H1 (cell line): ENCODE measurements around the gene LPP. TPM values are rescaled to one million over a fixed set of nuclear protein-coding genes. Genes with fewer than 3 reads are reported as not detected.

ENCODE experiments used
- CTCF ChIA-PET: fragments of 300-600 bp; sonication (Branson Sonifier 250); formaldehyde crosslinking; loops from one replicate; lab custom pipeline; 2021; ENCODE audit not compliant: partially characterized antibody; lab: Charles Lee
- POLR2A ChIA-PET: fragments of 300-600 bp; sonication (Branson Sonifier 250); formaldehyde crosslinking; loops from one replicate; lab custom pipeline; 2021; ENCODE audit warnings: inconsistent platforms; ENCODE audit not compliant: partially characterized antibody; lab: Charles Lee
- DNase-seq, 2 experiments: peaks; one replicate each; pipeline versions ENCODE4 v3.0.0 to v3.0.0-alpha.2; 2010 to 2022; ENCODE audit warnings: low spot score in 2 of 2, low read depth in 1 of 2, mixed read lengths in 1 of 2
- FAIRE-seq: peaks from 2 replicates; lab custom pipeline; 2011; peaks lifted over from hg19 to GRCh38; lab: Jason Lieb, UNC
- H2AFZ ChIP-seq: 2 replicates; pipeline ENCODE4 v1.8.1; 2012; ENCODE audit warnings: low read length, inconsistent platforms
- H2AK5ac ChIP-seq: 2 replicates; pipeline ENCODE4 v1.6.1; 2013; ENCODE audit warnings: low read depth, low read length
- H2BK120ac ChIP-seq: replicated peaks from 2 replicates; pipeline ENCODE3; 2013; ENCODE audit warnings: low read depth, low read length, inconsistent platforms
- H2BK12ac ChIP-seq: 2 replicates; pipeline ENCODE4 v1.6.1; 2013; ENCODE audit warnings: low read depth, low read length
- H2BK15ac ChIP-seq: 2 replicates; pipeline ENCODE4 v1.6.1; 2013; ENCODE audit warnings: low read length
- H2BK20ac ChIP-seq: 2 replicates; pipeline ENCODE4 v1.6.1; 2013; ENCODE audit warnings: low read length
- H2BK5ac ChIP-seq: 2 replicates; pipeline ENCODE4 v1.6.1; 2013; ENCODE audit warnings: low read depth, low read length
- H3K14ac ChIP-seq: 2 replicates; pipeline ENCODE4 v1.6.1; 2013; ENCODE audit warnings: inconsistent platforms; ENCODE audit not compliant: insufficient read length
- H3K18ac ChIP-seq: 2 replicates; pipeline ENCODE4 v1.6.1; 2013; ENCODE audit warnings: low read length; ENCODE audit errors: extremely low read depth
- H3K23ac ChIP-seq: 2 replicates; pipeline ENCODE4 v1.6.1; 2013; ENCODE audit warnings: inconsistent platforms; ENCODE audit not compliant: insufficient read length
- H3K23me2 ChIP-seq: 2 replicates; pipeline ENCODE4 v1.6.1; 2013; ENCODE audit warnings: low read depth, low read length
- H3K27ac ChIP-seq: 2 replicates; pipeline ENCODE4 v1.6.1; 2011; ENCODE audit warnings: low read depth, low read length, inconsistent platforms
- H3K27me3 ChIP-seq, 4 experiments: replicated peaks in 1 of 4; 1 replicate in 1 of 4; 2 replicates in 3 of 4; pipeline versions ENCODE4 v1.6.1 to v1.8.1; 2011 to 2013; ENCODE audit warnings: low read length in 3 of 4, mild to moderate bottlenecking in 3 of 4, inconsistent platforms in 2 of 4, mixed read lengths in 2 of 4, moderate library complexity in 1 of 4; ENCODE audit not compliant: control insufficient read depth in 3 of 4, insufficient read depth in 3 of 4; ENCODE audit errors: extremely low read depth in 1 of 4
- H3K36me3 ChIP-seq, 4 experiments: 2 replicates each; pipeline versions ENCODE4 v1.6.1 to v1.8.1; 2011 to 2013; ENCODE audit warnings: mild to moderate bottlenecking in 4 of 4, low read length in 3 of 4, moderate library complexity in 2 of 4, control low read depth in 1 of 4, inconsistent platforms in 1 of 4; ENCODE audit not compliant: insufficient read depth in 4 of 4, control insufficient read depth in 2 of 4
- H3K4ac ChIP-seq: replicated peaks from 2 replicates; pipeline ENCODE3; 2013; ENCODE audit warnings: low read length, low read depth, mixed read lengths, inconsistent platforms; ENCODE audit not compliant: insufficient read length
- H3K4me1 ChIP-seq, 4 experiments: replicated peaks in 1 of 4; 1 replicate in 1 of 4; 2 replicates in 3 of 4; pipeline versions ENCODE4 v1.6.1 to v1.8.1; 2011 to 2013; ENCODE audit warnings: low read length in 3 of 4, inconsistent platforms in 2 of 4, mixed read lengths in 1 of 4; ENCODE audit not compliant: insufficient read depth in 4 of 4, control insufficient read depth in 3 of 4
- H3K4me2 ChIP-seq, 2 experiments: 2 replicates each; pipeline versions ENCODE4 v1.6.1 to v1.8.1; 2011 to 2013; ENCODE audit warnings: low read depth in 2 of 2, low read length in 2 of 2, control low read depth in 1 of 2, inconsistent platforms in 1 of 2, mild to moderate bottlenecking in 1 of 2; ENCODE audit not compliant: insufficient read depth in 1 of 2
- H3K4me3 ChIP-seq, 4 experiments: fragments of 200-600, 300-600 bp in 1 of 4; sonication (generic), shearing (Covaris generic), sonication (Bioruptor Twin) in 1 of 4; 2 replicates each; pipeline versions ENCODE4 v1.5.1 to v1.8.1; 2011 to 2016; ENCODE audit warnings: low read length in 4 of 4, low read depth in 3 of 4, control low read depth in 2 of 4, inconsistent platforms in 2 of 4, mild to moderate bottlenecking in 2 of 4, mixed read lengths in 1 of 4, moderate library complexity in 1 of 4; ENCODE audit not compliant: insufficient read depth in 2 of 4; ENCODE audit errors: extremely low read depth in 1 of 4
- H3K56ac ChIP-seq: replicated peaks from 2 replicates; pipeline ENCODE3; 2013; ENCODE audit warnings: low read depth, mild to moderate bottlenecking, mixed read lengths, low read length, inconsistent platforms; ENCODE audit not compliant: insufficient read length
- H3K79me1 ChIP-seq: 2 replicates; pipeline ENCODE4 v1.6.1; 2013; ENCODE audit warnings: low read depth, low read length, control low read depth
- H3K79me2 ChIP-seq, 2 experiments: 2 replicates each; pipeline versions ENCODE4 v1.6.1 to v1.8.1; 2012 to 2013; ENCODE audit warnings: low read length in 2 of 2, mild to moderate bottlenecking in 2 of 2, inconsistent platforms in 1 of 2; ENCODE audit not compliant: insufficient read depth in 2 of 2, control insufficient read depth in 1 of 2
- H3K9ac ChIP-seq, 4 experiments: replicated peaks in 1 of 4; 1 replicate in 1 of 4; 2 replicates in 3 of 4; pipeline versions ENCODE4 v1.6.1 to v1.8.1; 2011 to 2013; ENCODE audit warnings: low read depth in 3 of 4, low read length in 3 of 4, control low read depth in 2 of 4, mild to moderate bottlenecking in 2 of 4, moderate library complexity in 2 of 4, inconsistent platforms in 1 of 4; ENCODE audit errors: extremely low read depth in 1 of 4
- H3K9me3 ChIP-seq, 2 experiments: 2 replicates each; pipeline versions ENCODE4 v1.6.1 to v1.8.1; 2012 to 2013; ENCODE audit warnings: mild to moderate bottlenecking in 2 of 2, moderate library complexity in 2 of 2, control low read depth in 1 of 2, inconsistent platforms in 1 of 2, low read depth in 1 of 2, low read length in 1 of 2, mixed read lengths in 1 of 2; ENCODE audit not compliant: insufficient read depth in 2 of 2
- H4K20me1 ChIP-seq, 2 experiments: replicated peaks in 1 of 2; 2 replicates each; pipeline versions ENCODE3 to v1.8.1; 2011 to 2013; ENCODE audit warnings: inconsistent platforms in 2 of 2, low read length in 2 of 2, mild to moderate bottlenecking in 1 of 2; ENCODE audit not compliant: insufficient read depth in 2 of 2, control insufficient read depth in 1 of 2
- H4K5ac ChIP-seq: 2 replicates; pipeline ENCODE4 v1.6.1; 2013; ENCODE audit warnings: low read length, low read depth, mixed read lengths, inconsistent platforms; ENCODE audit not compliant: insufficient read length
- H4K8ac ChIP-seq: 2 replicates; pipeline ENCODE4 v1.8.0; 2013; ENCODE audit warnings: mild to moderate bottlenecking, moderate library complexity, low read length, inconsistent platforms; ENCODE audit not compliant: insufficient read depth; ENCODE audit errors: extremely low read depth
- H4K91ac ChIP-seq: replicated peaks from 2 replicates; pipeline ENCODE3; 2013; ENCODE audit warnings: low read length, mixed read lengths, inconsistent platforms; ENCODE audit not compliant: insufficient read length
- BRCA1 ChIP-seq: IDR thresholded peaks from 2 replicates; pipeline ENCODE4 v1.6.1; 2012; ENCODE audit warnings: low read depth, low read length, improper control_type of control experiment
- CHD2 ChIP-seq: IDR thresholded peaks from 2 replicates; pipeline ENCODE4 v1.6.1; 2012; ENCODE audit warnings: low read length, improper control_type of control experiment
- CTBP2 ChIP-seq: IDR thresholded peaks from 2 replicates; pipeline ENCODE4 v1.7.0; 2011; ENCODE audit warnings: borderline replicate concordance, mild to moderate bottlenecking, moderate library complexity, mixed read lengths, low read length; ENCODE audit not compliant: insufficient read depth, insufficient read length
- GTF2F1 ChIP-seq: IDR thresholded peaks from 2 replicates; pipeline ENCODE4 v1.6.1; 2012; ENCODE audit warnings: low read depth, low read length, improper control_type of control experiment, borderline replicate concordance
- HDAC6 ChIP-seq: IDR thresholded peaks from one replicate; pipeline ENCODE4 v1.7.1; 2012; ENCODE audit warnings: low read depth, mild to moderate bottlenecking, inconsistent platforms, low read length, moderate library complexity
- RAD21 ChIP-seq, 2 experiments: IDR thresholded peaks in 1 of 2; conservative IDR thresholded peaks in 1 of 2; 2 replicates each; pipeline ENCODE4 v1.6.1; 2011; ENCODE audit warnings: low read depth in 2 of 2, low read length in 2 of 2, improper control_type of control experiment in 1 of 2, inconsistent platforms in 1 of 2, mild to moderate bottlenecking in 1 of 2, moderate library complexity in 1 of 2
- SIX5 ChIP-seq: IDR thresholded peaks from 2 replicates; pipeline ENCODE4 v1.6.1; 2011; ENCODE audit warnings: mild to moderate bottlenecking, low read depth, low read length
- SP1 ChIP-seq: IDR thresholded peaks from 2 replicates; pipeline ENCODE4 v1.6.1; 2011; ENCODE audit warnings: low read depth, low read length
- SP4 ChIP-seq: IDR thresholded peaks from 2 replicates; pipeline ENCODE4 v1.6.1; 2012; ENCODE audit warnings: low read length, inconsistent platforms
- TEAD4 ChIP-seq: IDR thresholded peaks from 2 replicates; pipeline ENCODE4 v1.6.1; 2012; ENCODE audit warnings: low read depth, low read length, inconsistent platforms, mixed read lengths
- YY1 ChIP-seq: IDR thresholded peaks from 2 replicates; pipeline ENCODE4 v1.6.1; 2011; ENCODE audit warnings: low read depth, mild to moderate bottlenecking, low read length
- WGBS, 2 experiments: shearing (Covaris generic) in 1 of 2; methylation state at CpG; one replicate each; pipeline versions ENCODE4 v1.1.6 to v1.1.7; 2013 to 2015; ENCODE audit warnings: low lambda C conversion rate in 2 of 2, mixed read lengths in 2 of 2, inconsistent platforms in 1 of 2, low coverage in 1 of 2, missing lambda C conversion rate in 1 of 2; ENCODE audit not compliant: insufficient replicate concordance in 2 of 2, insufficient coverage in 1 of 2, insufficient read length in 1 of 2; ENCODE audit errors: extremely low coverage in 1 of 2, missing lambda C conversion rate in 1 of 2; 5-methylcytosine and 5-hydroxymethylcytosine counted together
- polyA plus RNA-seq, 7 experiments: library from polyadenylated mRNA; depleted of rRNA in 3 of 7; stranded (reverse) in 5 of 7; unstranded in 2 of 7; fragments of >200 nt in 5 of 7; fragments of 200-250 nt in 2 of 7; gene quantifications; 1 replicate in 5 of 7; 2 replicates in 1 of 7; 4 replicates in 1 of 7; pipeline versions ENCODE4 v1.2.1 to v1.2.3, GENCODE V29; 2011 to 2013; ENCODE audit warnings: missing spikeins in 2 of 7, mixed read lengths in 2 of 7
- total RNA-seq: library from RNA; stranded (reverse); fragmentation: NEBNext Ultra II Directional; extraction: Animal tissue kit (Norgen Biotek cat#: 25700); gene quantifications from 2 replicates; pipeline ENCODE4 v1.2.1, GENCODE V29; 2021

Gene LPP
- total and polyA plus RNA-seq, 2 of the 8 experiments (the other 6 are each of a cell fraction or from before 2014, with no cell fraction given) = 10.0 to 53.3 TPM

DNA sequence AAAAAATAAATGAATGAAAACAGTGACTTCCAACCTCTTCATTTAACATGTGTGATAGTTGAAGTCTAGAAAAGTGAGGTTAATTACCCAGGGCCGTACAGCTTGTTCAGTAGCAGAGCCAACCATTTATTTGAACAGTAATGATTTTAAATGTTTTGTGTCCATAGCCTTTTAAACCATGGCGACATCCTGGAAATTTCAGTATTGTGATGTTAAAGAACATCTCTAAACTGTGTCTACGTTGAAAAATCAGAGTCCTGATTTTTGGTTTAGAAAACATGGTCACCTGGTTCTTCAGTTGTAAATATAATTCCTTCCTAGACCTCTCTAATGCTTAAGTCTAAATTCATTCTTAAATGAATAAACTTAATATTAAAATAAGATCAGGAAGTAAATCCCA lies 14.2 kb downstream of the LPP start:
- 85% methylated on average over 3 of the region's 3 CpGs; no CpG with 5 or more reads in 1 of the 2 experiments for WGBS, 2 experiments
- no peak for TF ChIP-seq RAD21 (IDR thresholded peaks at IDR 0.05 in 1 of 2, conservative IDR thresholded peaks at IDR 0.05 in 1 of 2; ENCODE audit: low read depth in 2 of 2, low read length in 2 of 2)
- TF ChIP-seq YY1 = no peak
- no peak for TF ChIP-seq CHD2
- no peak for TF ChIP-seq CTBP2
- TF ChIP-seq SIX5 = no peak
- TF ChIP-seq GTF2F1 = no peak
- TF ChIP-seq BRCA1 = no peak
- TF ChIP-seq TEAD4 = no peak
- TF ChIP-seq SP4 = no peak
- no peak for TF ChIP-seq HDAC6
- no peak for TF ChIP-seq SP1
- Histone ChIP-seq H2BK120ac (no peak overlapping the region), H3K9ac (no peak overlapping the region), H4K8ac (no peak overlapping the region), H3K36me3 (no peaks in the 10 kb centered on the region), H3K9me3 (no peaks in the 10 kb centered on the region), H3K56ac (no peak overlapping the region), H3K4ac (no peak overlapping the region), H3K23ac (no peak overlapping the region), H3K18ac (no peak overlapping the region), H3K79me1 (peaks cover 5% of the 10 kb centered on the region; the same call in 1 of the 2 replicates), H4K5ac (no peak overlapping the region), H3K4me3 (no peak overlapping the region), H3K23me2 (no peaks in the 10 kb centered on the region), H2AK5ac (no peak overlapping the region), H2AFZ (no peak overlapping the region), H4K91ac (no peak overlapping the region), H3K27ac (no peak overlapping the region), H2BK15ac (no peak overlapping the region), H3K14ac (no peak overlapping the region), H3K4me1 (peaks cover 0 to 5% (median 0%) of the 10 kb centered on the region in 4 experiments; a peak in 2 of 7 replicates), H2BK12ac (no peak overlapping the region), H3K27me3 (no peaks in the 10 kb centered on the region), H4K20me1 (no peaks in the 10 kb centered on the region), H3K79me2 (peaks cover 0 to 74% of the 10 kb centered on the region in 2 experiments; a peak in 3 of 4 replicates), H3K4me2 (no peak overlapping the region), H2BK20ac (no peak overlapping the region), H2BK5ac (no peak overlapping the region)
- CTCF ChIA-PET = no interaction called here
- POLR2A ChIA-PET = interaction anchor here (4.3 kb wide), 1 partner anchor 13 kb away, joined by 19 read pairs; no protein-coding TSS in a partner anchor
- no peak for FAIRE-seq
- DNase-seq = no peak
